Body of pancreas (tissue), 4 donors: ENCODE measurements around the gene POMC. TPM values are rescaled to one million over a fixed set of nuclear protein-coding genes. Genes with fewer than 3 reads are reported as not detected.

Experiments used
- ATAC-seq: fragments of 150-250 bp; one replicate; pipeline ENCODE4 v1.9.1; 2016
- DNase-seq, 4 donors: peaks; one replicate each; pipeline ENCODE4 v3.0.0-alpha.2; 2019
- H3K27ac ChIP-seq, 4 donors: fragments of 200-600 bp; sonication (generic); 1 replicate in 3 of 4; 2 replicates in 1 of 4; pipeline versions ENCODE4 v1.5.1 to v1.6.1; 2016 to 2019; ENCODE audit warnings: mild to moderate bottlenecking in 1 of 4, mixed read lengths in 1 of 4, moderate library complexity in 1 of 4
- H3K27me3 ChIP-seq, 2 donors: fragments of 200-600 bp; sonication (generic); one replicate each; pipeline ENCODE4 v1.6.0; 2016; ENCODE audit warnings: mild to moderate bottlenecking in 1 of 2
- H3K36me3 ChIP-seq, 2 donors: fragments of 200-600 bp; sonication (generic); replicated peaks in 1 of 2; 2 replicates each; pipeline ENCODE4 v1.5.1; 2016; ENCODE audit warnings: low read depth in 2 of 2; ENCODE audit not compliant: insufficient read depth in 1 of 2
- H3K4me1 ChIP-seq: fragments of 200-600 bp; sonication (generic); one replicate; pipeline ENCODE4 v1.6.0; 2016
- H3K4me3 ChIP-seq, 2 donors: fragments of 200-600 bp; sonication (generic); 1 replicate in 1 of 2; 2 replicates in 1 of 2; pipeline ENCODE4 v1.5.1; 2016 to 2019
- H3K9me3 ChIP-seq, 3 donors: fragments of 200-600 bp; sonication (generic); 1 replicate in 2 of 3; 2 replicates in 1 of 3; pipeline ENCODE4 v1.5.1; 2016
- CTCF ChIP-seq, 7 experiments: fragments of 450-650 bp in 4 of 7; fragments of 200-600 bp in 3 of 7; sonication (generic) in 3 of 7; IDR thresholded peaks; one replicate each; pipeline ENCODE4 v1.5.1; 2016 to 2019; ENCODE audit warnings: antibody characterized with exemption in 7 of 7
- POLR2A ChIP-seq, 3 donors: fragments of 450-650 bp; IDR thresholded peaks; one replicate each; pipeline ENCODE4 v1.6.1; 2016; ENCODE audit warnings: antibody characterized with exemption in 3 of 3, mild to moderate bottlenecking in 2 of 3
- WGBS, 2 donors: methylation state at CpG; one replicate each; pipeline ENCODE4 v1.1.5; 2017; 5-methylcytosine and 5-hydroxymethylcytosine counted together
- intact Hi-C: fragments of 100-400 bp; cut with DNase I; formaldehyde crosslinking; loops from one replicate; pipeline ENCODE4 v1.15.1; 2023
- total RNA-seq, 2 donors: library from RNA; depleted of rRNA; stranded (reverse); fragments of >200 nt; gene quantifications; one replicate each; pipeline ENCODE4 v1.1.0, GENCODE V29; 2016

The POMC gene
- total RNA-seq, 2 donors from 2014 or later = 2.9 to 92.0 TPM

DNA sequence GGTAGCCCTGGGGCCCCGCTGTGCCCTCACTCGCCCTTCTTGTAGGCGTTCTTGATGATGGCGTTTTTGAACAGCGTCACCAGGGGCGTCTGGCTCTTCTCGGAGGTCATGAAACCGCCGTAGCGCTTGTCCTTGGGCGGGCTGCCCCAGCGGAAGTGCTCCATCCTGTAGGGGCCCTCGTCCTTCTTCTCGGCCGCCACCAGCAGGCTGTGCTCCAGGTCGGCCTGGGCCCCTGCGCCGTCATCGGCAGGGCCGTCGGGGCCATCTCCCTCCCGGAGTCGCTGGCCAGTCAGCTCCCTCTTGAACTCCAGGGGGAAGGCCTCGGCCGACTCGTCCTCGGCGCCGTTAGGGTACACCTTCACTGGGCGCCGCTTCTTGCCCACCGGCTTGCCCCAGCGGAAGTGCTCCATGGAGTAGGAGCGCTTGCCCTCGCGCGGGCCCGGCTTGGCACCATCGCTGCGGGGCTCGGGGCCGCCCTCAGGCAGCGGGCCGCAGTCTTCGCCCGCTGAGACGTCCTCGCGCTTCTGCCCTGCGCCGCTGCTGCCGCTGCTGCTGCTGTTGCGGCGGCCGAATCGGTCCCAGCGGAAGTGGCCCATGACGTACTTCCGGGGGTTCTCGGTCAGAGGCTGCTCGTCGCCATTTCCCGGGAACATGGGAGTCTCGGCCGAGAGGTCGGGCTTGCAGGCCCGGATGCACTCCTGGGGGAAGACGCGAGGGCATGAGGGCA is 7.2 kb downstream of the POMC start:
- 37 to 39% methylated on average over 6 to 54 of the region's 69 CpGs for WGBS, 2 donors
- H3K4me3 ChIP-seq = peak overlapping the region in 1 of 2 donors; percentile 11
- TF ChIP-seq CTCF (IDR thresholded peaks at IDR 0.05) = no peak
- peak in 1 of 3 donors; percentile 43 for TF ChIP-seq POLR2A (IDR thresholded peaks at IDR 0.05)

DNA sequence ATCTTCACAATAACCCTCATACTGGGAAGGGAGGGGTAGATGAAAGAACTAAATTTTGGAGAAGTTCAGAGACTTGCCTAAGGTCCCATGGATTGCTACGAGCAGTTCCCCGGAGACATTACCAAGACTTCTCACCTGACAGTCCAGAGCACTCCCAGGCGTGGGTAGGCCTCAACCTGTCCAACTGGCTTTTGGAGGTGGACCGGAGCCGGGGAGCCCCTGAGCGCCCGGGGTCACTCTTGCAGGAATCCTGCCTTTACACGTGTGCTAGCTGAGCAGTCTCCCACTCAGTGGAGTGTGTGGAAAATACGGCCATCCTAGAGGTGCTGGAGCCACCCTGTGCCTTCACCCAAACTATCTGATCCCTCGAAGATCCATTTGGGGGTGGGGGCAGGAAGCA is 8.0 kb downstream of the POMC start:
- no peak for DNase-seq
- no peak for TF ChIP-seq CTCF (IDR thresholded peaks at IDR 0.05)
- no peak for TF ChIP-seq POLR2A (IDR thresholded peaks at IDR 0.05)
- Histone ChIP-seq H3K36me3 (no peaks in the 10 kb centered on the region), H3K27ac (no peak overlapping the region), H3K4me1 (peaks cover 16% of the 10 kb centered on the region), H3K4me3 (no peak overlapping the region), H3K9me3 (no peaks in the 10 kb centered on the region), H3K27me3 (no peaks in the 10 kb centered on the region)
- WGBS, 2 donors = 92 to 96% methylated on average over 9 to 10 of the region's 10 CpGs
- intact Hi-C loops = no loop called here
- no peak for ATAC-seq

More for the DNA sequence above, 7.2 kb downstream of the POMC start:
- ATAC-seq (peak; percentile 72), DNase-seq (peak; percentile 38 to 75 (median 58))
- no peaks in the 10 kb centered on the region for H3K36me3 ChIP-seq
- intact Hi-C loops = no loop called here
- peaks cover 20% of the 10 kb centered on the region for H3K4me1 ChIP-seq
- no peaks in the 10 kb centered on the region for H3K9me3 ChIP-seq
- no peaks in the 10 kb centered on the region for H3K27me3 ChIP-seq
- H3K27ac ChIP-seq = peak overlapping the region in 1 of 4 donors; percentile 53

- H3K27me3 ChIP-seq = no peaks in the 10 kb centered on the region
- H3K4me1 ChIP-seq = peaks cover 16% of the 10 kb centered on the region
- no peak overlapping the region for H3K4me3 ChIP-seq
- no peak overlapping the region for H3K27ac ChIP-seq
- H3K9me3 ChIP-seq = no peaks in the 10 kb centered on the region
- TF ChIP-seq POLR2A (IDR thresholded peaks at IDR 0.05) = no peak
- TF ChIP-seq CTCF (IDR thresholded peaks at IDR 0.05) = no peak
- H3K36me3 ChIP-seq = no peaks in the 10 kb centered on the region
- intact Hi-C loops = no loop called here
- 78 to 84% methylated on average over 8 of the region's 8 CpGs for WGBS, 2 donors
- ATAC-seq (no peak), DNase-seq (no peak)
These were observed 8.4 kb downstream of the POMC start for GRCh38 chr2:25159949-25160348.

GRCh38 chr2:25158096-25158852 is 10.1 kb downstream of the POMC start:
- ATAC-seq (no peak), DNase-seq (no peak)
- Histone ChIP-seq H3K36me3 (no peaks in the 10 kb centered on the region), H3K4me1 (peaks cover 16% of the 10 kb centered on the region), H3K27ac (no peak overlapping the region), H3K27me3 (no peaks in the 10 kb centered on the region), H3K4me3 (no peak overlapping the region), H3K9me3 (no peaks in the 10 kb centered on the region)
- no peak for TF ChIP-seq POLR2A (IDR thresholded peaks at IDR 0.05)
- no peak for TF ChIP-seq CTCF (IDR thresholded peaks at IDR 0.05)
- 88 to 98% methylated on average over 10 of the region's 11 CpGs for WGBS, 2 donors
- intact Hi-C loops = no loop called here
